ENCODE measurements around the gene BTBD7. TPM values are rescaled to one million over a fixed set of nuclear protein-coding genes. Genes with fewer than 3 reads are reported as not detected.

Gene BTBD7
- total RNA-seq, 1 experiment from 2014 or later = 32.5 TPM

DNA sequence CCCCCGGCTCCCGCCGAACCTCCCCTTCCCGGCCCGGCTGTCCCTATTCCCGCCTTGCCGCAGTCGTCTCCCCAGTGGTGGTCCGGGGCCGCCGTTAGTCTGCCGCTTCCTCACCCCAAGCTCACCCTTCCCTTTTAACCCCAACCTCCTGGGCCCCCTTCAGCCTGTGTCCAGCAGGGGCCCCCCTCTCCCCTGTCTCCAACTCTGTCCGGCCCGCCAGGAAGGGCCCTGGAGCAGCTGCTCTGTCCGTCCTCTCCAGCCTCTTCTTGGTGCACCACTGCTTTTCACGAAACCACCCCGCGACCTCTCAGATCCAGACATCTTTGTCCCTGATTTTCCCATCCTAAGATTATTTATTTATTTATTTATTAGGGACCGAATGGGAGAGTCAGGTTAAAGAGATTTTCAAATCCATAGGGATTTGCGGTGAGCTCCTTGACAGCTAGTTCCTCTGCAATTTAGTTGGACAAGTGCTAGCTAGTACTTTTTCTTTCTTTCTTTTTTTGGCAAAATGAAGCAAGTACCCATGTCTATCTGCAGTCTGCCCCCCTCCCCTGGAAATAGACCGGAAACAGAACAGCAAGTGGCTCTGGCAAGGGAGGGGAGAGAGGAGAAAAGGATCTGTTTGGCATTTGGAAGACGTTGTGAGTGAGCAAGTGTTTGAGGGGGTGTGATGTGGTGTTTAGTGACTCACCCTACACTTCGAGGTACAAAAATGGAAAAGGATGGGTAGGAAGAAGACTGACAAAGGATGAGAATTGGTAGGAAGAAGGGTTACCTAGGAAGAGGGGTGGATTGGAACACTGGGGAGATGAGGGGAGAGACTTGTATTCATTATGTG, 125.1 kb downstream of the BTBD7 start:
- POLR2A ChIA-PET = interaction anchor here (0.6 to 4.7 kb wide), 16 partner anchors 12 to 873 kb away, joined by 3 to 77 read pairs (median 6); partner anchors contain the start of genes DDX24, IFI27L1, LYSET and MOAP1
- intact Hi-C loops (cut with micrococcal nuclease) = loop anchor here (1.0 to 10.0 kb wide), 3 partner anchors 23 to 337 kb away; partner anchors contain the start of genes LYSET and MOAP1
- no peaks in the 10 kb centered on the region for H3K27me3 Mint-ChIP-seq (ENCODE audit: insufficient read depth, unreplicated experiment)
- TF ChIP-seq, protein P1, sequence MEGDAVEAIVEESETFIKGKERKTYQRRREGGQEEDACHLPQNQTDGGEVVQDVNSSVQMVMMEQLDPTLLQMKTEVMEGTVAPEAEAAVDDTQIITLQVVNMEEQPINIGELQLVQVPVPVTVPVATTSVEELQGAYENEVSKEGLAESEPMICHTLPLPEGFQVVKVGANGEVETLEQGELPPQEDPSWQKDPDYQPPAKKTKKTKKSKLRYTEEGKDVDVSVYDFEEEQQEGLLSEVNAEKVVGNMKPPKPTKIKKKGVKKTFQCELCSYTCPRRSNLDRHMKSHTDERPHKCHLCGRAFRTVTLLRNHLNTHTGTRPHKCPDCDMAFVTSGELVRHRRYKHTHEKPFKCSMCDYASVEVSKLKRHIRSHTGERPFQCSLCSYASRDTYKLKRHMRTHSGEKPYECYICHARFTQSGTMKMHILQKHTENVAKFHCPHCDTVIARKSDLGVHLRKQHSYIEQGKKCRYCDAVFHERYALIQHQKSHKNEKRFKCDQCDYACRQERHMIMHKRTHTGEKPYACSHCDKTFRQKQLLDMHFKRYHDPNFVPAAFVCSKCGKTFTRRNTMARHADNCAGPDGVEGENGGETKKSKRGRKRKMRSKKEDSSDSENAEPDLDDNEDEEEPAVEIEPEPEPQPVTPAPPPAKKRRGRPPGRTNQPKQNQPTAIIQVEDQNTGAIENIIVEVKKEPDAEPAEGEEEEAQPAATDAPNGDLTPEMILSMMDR (IDR thresholded peaks at IDR 0.05; ENCODE audit: unreplicated experiment) = peak; percentile 15
- H3K4me3 Mint-ChIP-seq (ENCODE audit: unreplicated experiment) = peak overlapping the region; percentile 97
- H3K4me1 Mint-ChIP-seq (ENCODE audit: insufficient read depth, unreplicated experiment) = peaks cover 12% of the 10 kb centered on the region
- H3K9me3 Mint-ChIP-seq (ENCODE audit: unreplicated experiment) = no peaks in the 10 kb centered on the region
- peak; percentile 50 for DNase-seq (ENCODE audit: unreplicated experiment)
- peaks cover 33% of the 10 kb centered on the region for H3K36me3 Mint-ChIP-seq (ENCODE audit: insufficient read depth, unreplicated experiment)
- CTCF ChIA-PET = interaction anchor here (0.7 to 4.6 kb wide), 12 partner anchors 9 to 1648 kb away, joined by 3 to 18 read pairs (median 4); no protein-coding TSS in a partner anchor
- BruUV-seq (replicated peaks) = no TSS peak
- H3K27ac Mint-ChIP-seq (ENCODE audit: low read depth, unreplicated experiment) = peak overlapping the region; percentile 98

DNA sequence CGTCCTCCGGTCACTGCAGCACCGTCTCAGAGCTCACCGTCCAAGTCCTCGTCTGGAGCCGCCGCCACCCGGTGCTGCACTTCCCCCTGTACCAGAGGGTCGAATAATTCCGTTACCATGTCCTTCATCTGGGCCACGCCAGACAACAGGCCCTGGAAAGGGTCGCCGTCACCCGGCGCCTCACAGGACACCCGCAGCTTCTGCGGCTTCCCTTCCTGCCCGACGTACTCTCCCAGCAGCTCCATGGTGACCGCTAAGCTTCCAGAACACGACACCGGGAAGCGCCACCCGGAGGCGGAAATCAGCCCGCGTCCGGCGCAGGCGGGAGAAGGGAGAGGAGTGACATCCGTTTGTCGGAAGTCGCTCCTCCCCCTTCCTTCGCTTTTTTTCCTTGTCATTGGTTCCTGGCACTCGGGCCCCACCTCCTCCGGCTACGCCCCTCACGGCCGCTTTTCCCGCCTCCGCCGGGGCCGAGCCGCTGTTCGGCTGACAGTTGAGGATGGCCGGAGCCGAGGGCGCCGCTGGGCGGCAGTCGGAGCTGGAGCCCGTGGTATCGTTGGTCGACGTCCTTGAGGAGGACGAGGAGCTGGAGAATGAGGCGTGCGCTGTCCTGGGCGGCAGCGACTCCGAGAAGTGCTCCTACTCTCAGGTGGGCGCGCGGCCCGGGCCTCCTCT, 125.9 kb downstream of the BTBD7 start, which contains the start of the genes GON7 and UBR7:
Gene GON7, minus strand, starts transcription at position 273 of the 675 bp plus-strand sequence. Its CDS starts 28 bp downstream, at position 245.
Gene UBR7, plus strand, starts transcription at position 464 of the 675 bp plus-strand sequence. Its CDS starts 36 bp downstream, at position 500.
- Mint-ChIP-seq H3K4me1 (ENCODE audit: insufficient read depth, unreplicated experiment) (peaks cover 12% of the 10 kb centered on the region), H3K9me3 (ENCODE audit: unreplicated experiment) (no peaks in the 10 kb centered on the region), H3K27ac (ENCODE audit: low read depth, unreplicated experiment) (peak within 1 kb of the TSS; percentile 98), H3K36me3 (ENCODE audit: insufficient read depth, unreplicated experiment) (peaks cover 26% of the 10 kb centered on the region), H3K4me3 (ENCODE audit: unreplicated experiment) (peak within 1 kb of the TSS; percentile 97), H3K27me3 (ENCODE audit: insufficient read depth, unreplicated experiment) (no peaks in the 10 kb centered on the region)
- no TSS peak for BruUV-seq (replicated peaks)
- intact Hi-C loops (cut with micrococcal nuclease) = loop anchor here (1.0 to 10.0 kb wide), 3 partner anchors 22 to 338 kb away; partner anchors contain the start of genes LYSET and MOAP1
- ChIA-PET POLR2A (interaction anchor here (0.6 to 4.7 kb wide), 22 partner anchors 11 to 875 kb away, joined by 3 to 77 read pairs (median 5); partner anchors contain the start of genes DDX24, IFI27L1, LYSET and MOAP1), CTCF (interaction anchor here (0.6 to 4.6 kb wide), 15 partner anchors 10 to 1649 kb away, joined by 3 to 18 read pairs (median 4); no protein-coding TSS in a partner anchor)
- DNase-seq (ENCODE audit: unreplicated experiment) = peak; percentile 98
- TF ChIP-seq, protein P1 (IDR thresholded peaks at IDR 0.05; ENCODE audit: unreplicated experiment) = no peak

DNA sequence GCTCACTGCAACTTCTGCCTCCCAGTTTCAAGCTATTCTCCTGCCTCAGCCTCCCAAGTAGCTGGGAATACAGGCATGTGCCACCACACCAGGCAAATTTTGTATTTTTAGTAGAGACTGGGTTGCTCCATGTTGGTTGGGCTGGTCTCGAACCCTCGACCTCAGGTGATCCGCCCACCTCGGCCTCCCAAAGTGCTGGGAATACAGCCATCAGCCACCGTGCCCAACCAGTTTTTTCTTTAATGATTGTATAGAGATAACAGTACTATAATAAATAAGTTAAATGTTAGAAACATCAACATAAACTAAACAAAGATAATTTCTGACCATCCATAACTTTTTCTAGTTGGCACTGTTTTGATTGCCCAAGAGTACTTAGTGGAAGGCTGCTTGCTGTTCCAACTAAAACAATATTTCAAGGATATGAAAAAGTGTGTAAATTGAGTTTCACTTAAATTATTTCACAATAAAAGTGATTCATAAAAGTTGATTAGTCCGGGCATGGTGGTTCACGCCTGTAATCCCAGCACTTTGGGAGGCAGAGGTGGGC, 131.6 kb downstream of the BTBD7 start:
- Mint-ChIP-seq H3K4me1 (ENCODE audit: insufficient read depth, unreplicated experiment) (peaks cover 6% of the 10 kb centered on the region), H3K27me3 (ENCODE audit: insufficient read depth, unreplicated experiment) (no peaks in the 10 kb centered on the region), H3K4me3 (ENCODE audit: unreplicated experiment) (no peak overlapping the region), H3K9me3 (ENCODE audit: unreplicated experiment) (no peaks in the 10 kb centered on the region), H3K27ac (ENCODE audit: low read depth, unreplicated experiment) (peak overlapping the region; percentile 39), H3K36me3 (ENCODE audit: insufficient read depth, unreplicated experiment) (peaks cover 27% of the 10 kb centered on the region)
- TF ChIP-seq, protein P1 (IDR thresholded peaks at IDR 0.05; ENCODE audit: unreplicated experiment) = no peak
- intact Hi-C loops (cut with micrococcal nuclease) = loop anchor here (10.0 kb wide), 1 partner anchor 344 kb away; no protein-coding TSS in a partner anchor
- peak; percentile 24 for DNase-seq (ENCODE audit: unreplicated experiment)
- BruUV-seq (replicated peaks) = no TSS peak
- ChIA-PET POLR2A (interaction anchor here (1.1 kb wide), 1 partner anchor 14 kb away, joined by 3 read pairs; no protein-coding TSS in a partner anchor), CTCF (interaction anchor here (0.6 to 0.7 kb wide), 2 partner anchors 22 to 67 kb away, joined by 3 to 5 read pairs; no protein-coding TSS in a partner anchor)

Measured in MCF 10A (cell line).